Keratinocyte (primary cell): ENCODE results near the gene CASK. TPM values are rescaled to one million over a fixed set of nuclear protein-coding genes. Genes with fewer than 3 reads are reported as not detected.

Experiments
- DNase-seq: peaks from one replicate; pipeline ENCODE4 v3.0.0-alpha.2; 2011; ENCODE audit warnings: low read depth, missing footprints, low spot score
- FAIRE-seq: peaks from 2 replicates; lab custom pipeline; 2011; peaks lifted over from hg19 to GRCh38; lab: Jason Lieb, UNC
- H2AFZ ChIP-seq: 2 replicates; pipeline ENCODE4 v1.6.0; 2012; ENCODE audit warnings: low read length, control low read depth, inconsistent platforms; ENCODE audit not compliant: control insufficient read depth
- H3K27ac ChIP-seq: 2 replicates; pipeline ENCODE4 v1.5.1; 2011; ENCODE audit warnings: low read length; ENCODE audit not compliant: control insufficient read depth, insufficient read depth
- H3K27me3 ChIP-seq: 3 replicates; pipeline ENCODE4 v1.6.0; 2011; ENCODE audit warnings: low read length; ENCODE audit not compliant: control insufficient read depth, insufficient read depth; ENCODE audit errors: extremely low read depth
- H3K36me3 ChIP-seq, 2 experiments: 2 replicates in 1 of 2; 3 replicates in 1 of 2; pipeline ENCODE4 v1.5.1; 2011; ENCODE audit warnings: low read length in 2 of 2, mild to moderate bottlenecking in 1 of 2; ENCODE audit not compliant: control insufficient read depth in 2 of 2, insufficient read depth in 2 of 2; ENCODE audit errors: extremely low read depth in 1 of 2
- H3K4me1 ChIP-seq: 3 replicates; pipeline ENCODE4 v1.5.1; 2011; ENCODE audit warnings: low read length; ENCODE audit not compliant: control insufficient read depth, insufficient read depth; ENCODE audit errors: extremely low read depth
- H3K4me2 ChIP-seq: 3 replicates; pipeline ENCODE4 v1.6.0; 2011; ENCODE audit warnings: low read depth, low read length; ENCODE audit not compliant: control insufficient read depth, insufficient read depth; ENCODE audit errors: extremely low read depth
- H3K4me3 ChIP-seq, 3 experiments: fragments of 200-600 bp in 1 of 3; sonication (generic) in 1 of 3; 2 replicates in 2 of 3; 3 replicates in 1 of 3; pipeline ENCODE4 v1.5.1; 2011 to 2016; ENCODE audit warnings: low read length in 3 of 3, mild to moderate bottlenecking in 3 of 3, control low read depth in 2 of 3, inconsistent platforms in 1 of 3, low read depth in 1 of 3, mixed read lengths in 1 of 3, mixed run types in 1 of 3, moderate library complexity in 1 of 3; ENCODE audit not compliant: control insufficient read depth in 2 of 3, insufficient read depth in 2 of 3; ENCODE audit errors: extremely low read depth in 1 of 3
- H3K79me2 ChIP-seq: 2 replicates; pipeline ENCODE4 v1.6.0; 2012; ENCODE audit warnings: low read length; ENCODE audit not compliant: control insufficient read depth, insufficient read depth
- H3K9ac ChIP-seq: 3 replicates; pipeline ENCODE4 v1.6.0; 2011; ENCODE audit warnings: low read length; ENCODE audit not compliant: control insufficient read depth, insufficient read depth; ENCODE audit errors: extremely low read depth
- H3K9me1 ChIP-seq: 3 replicates; pipeline ENCODE4 v1.6.0; 2011; ENCODE audit warnings: low read length; ENCODE audit not compliant: control insufficient read depth, insufficient read depth; ENCODE audit errors: extremely low read depth
- H3K9me3 ChIP-seq: 2 replicates; pipeline ENCODE4 v1.5.1; 2012; ENCODE audit warnings: low read depth, low read length; ENCODE audit not compliant: control insufficient read depth
- H4K20me1 ChIP-seq: 3 replicates; pipeline ENCODE4 v1.6.0; 2011; ENCODE audit warnings: low read length; ENCODE audit not compliant: control insufficient read depth, insufficient read depth; ENCODE audit errors: extremely low read depth
- CTCF ChIP-seq, 3 experiments: IDR thresholded peaks in 1 of 3; conservative IDR thresholded peaks in 1 of 3; optimal IDR thresholded peaks in 1 of 3; 2 replicates in 2 of 3; 3 replicates in 1 of 3; pipeline versions ENCODE3 to v1.5.1; 2011; ENCODE audit warnings: low read length in 3 of 3, mild to moderate bottlenecking in 3 of 3, moderate library complexity in 2 of 3, control low read depth in 1 of 3, inconsistent platforms in 1 of 3; ENCODE audit not compliant: insufficient read depth in 2 of 3; ENCODE audit errors: extremely low read depth in 1 of 3
- EZH2 ChIP-seq: IDR thresholded peaks from one replicate; pipeline ENCODE4 v1.6.1; 2012; ENCODE audit warnings: inconsistent platforms, mild to moderate bottlenecking, low read length, moderate library complexity
- dilution Hi-C: fragments of 300-500 bp; cut with MboI; formaldehyde crosslinking; loops from one replicate; pipeline ENCODE4 v1.7.0; 2020; ENCODE audit warnings: low sequenced_read_pairs; ENCODE audit not compliant: extremely low pct_ligation_motif_present
- polyA plus RNA-seq, 5 experiments: library from polyadenylated mRNA; depleted of rRNA in 3 of 5; stranded (reverse) in 3 of 5; stranded (forward) in 1 of 5; unstranded in 1 of 5; fragments of >200 nt; gene quantifications; 1 replicate in 1 of 5; 2 replicates in 3 of 5; 3 replicates in 1 of 5; pipeline versions ENCODE4 v1.2.1 to v1.2.3, GENCODE V29; 2011 to 2012; ENCODE audit warnings: missing spikeins in 2 of 5, low read depth in 1 of 5, low replicate concordance in 1 of 5

CASK gene
- polyA plus RNA-seq, 1 donor (not counting 4 experiments of a cell fraction or from before 2014, with no cell fraction given): 33.7 TPM

GRCh38 chrX:41789374-41789773, 134.0 kb downstream of the CASK start:
- FAIRE-seq: no peak
- dilution Hi-C loops: no loop called here

GRCh38 chrX:41785685-41786084, 137.7 kb downstream of the CASK start:
- H3K27ac ChIP-seq: no peak overlapping the region
- no peaks in the 10 kb centered on the region for H3K36me3 ChIP-seq
- DNase-seq: no peak
- no peak for TF ChIP-seq CTCF (optimal IDR thresholded peaks at IDR 0.05 in 1 of 3, IDR thresholded peaks at IDR 0.05 in 1 of 3, conservative IDR thresholded peaks at IDR 0.05 in 1 of 3; ENCODE audit: extremely low read depth in 1 of 3, insufficient read depth in 2 of 3, low read length in 3 of 3)
- TF ChIP-seq EZH2: no peak
- no peaks in the 10 kb centered on the region for H4K20me1 ChIP-seq
- no peak overlapping the region for H3K4me3 ChIP-seq
- no peaks in the 10 kb centered on the region for H3K79me2 ChIP-seq
- H3K4me2 ChIP-seq: no peak overlapping the region
- H3K9me3 ChIP-seq: no peaks in the 10 kb centered on the region
- no peaks in the 10 kb centered on the region for H3K4me1 ChIP-seq
- no peak for FAIRE-seq
- no peak overlapping the region for H3K9ac ChIP-seq
- H3K27me3 ChIP-seq: no peaks in the 10 kb centered on the region
- no peak overlapping the region for H2AFZ ChIP-seq
- H3K9me1 ChIP-seq: no peaks in the 10 kb centered on the region
- dilution Hi-C loops: no loop called here

More at GRCh38 chrX:41789374-41789773, 134.0 kb downstream of the CASK start:
- no peak for DNase-seq
- no peak overlapping the region for H3K9ac ChIP-seq
- H3K27ac ChIP-seq: no peak overlapping the region
- H3K9me1 ChIP-seq: no peaks in the 10 kb centered on the region
- no peaks in the 10 kb centered on the region for H3K4me1 ChIP-seq
- H3K27me3 ChIP-seq: no peaks in the 10 kb centered on the region
- no peak overlapping the region for H3K4me3 ChIP-seq
- no peak overlapping the region for H3K4me2 ChIP-seq
- TF ChIP-seq EZH2 (no peak), CTCF (optimal IDR thresholded peaks at IDR 0.05 in 1 of 3, IDR thresholded peaks at IDR 0.05 in 1 of 3, conservative IDR thresholded peaks at IDR 0.05 in 1 of 3; ENCODE audit: extremely low read depth in 1 of 3, insufficient read depth in 2 of 3, low read length in 3 of 3) (no peak)
- no peaks in the 10 kb centered on the region for H3K36me3 ChIP-seq
- H2AFZ ChIP-seq: no peak overlapping the region
- no peaks in the 10 kb centered on the region for H3K9me3 ChIP-seq
- no peaks in the 10 kb centered on the region for H3K79me2 ChIP-seq
- H4K20me1 ChIP-seq: no peaks in the 10 kb centered on the region
